Hematopoietic multipotent progenitor cell treated with erythropoietin and hydrocortisone succinate and interleukin-3 and kit ligand, for 17 days (in vitro differentiated cells): ENCODE data around the gene GPRIN1.
A peak's percentile ranks its signal among the peaks of the same experiment; 100 is the strongest.
"Not testable (repeated sequence)": the region's sequence is repeated elsewhere in the genome, so short reads cannot be mapped to it uniquely, and the experiment has no call there.

Experiments
- DNase-seq: peaks from one replicate; pipeline ENCODE4 v3.0.0-alpha.2; 2015; ENCODE audit warnings: low spot score

The GPRIN1 gene

GRCh38 chr5:176597417-176598389 lies 12.3 kb downstream of the GPRIN1 start:
- no peak for DNase-seq

- no peak for DNase-seq
These were observed 13.1 kb downstream of the GPRIN1 start for GRCh38 chr5:176596689-176597416.

- DNase-seq = no peak
These were observed 13.8 kb downstream of the GPRIN1 start for GRCh38 chr5:176596069-176596644.

GRCh38 chr5:176595386-176595943 lies 14.5 kb downstream of the GPRIN1 start:
- no peak for DNase-seq

- DNase-seq = no peak
These were observed 15.4 kb downstream of the GPRIN1 start for GRCh38 chr5:176594554-176594953.

- DNase-seq = no peak
These were observed 16.6 kb downstream of the GPRIN1 start for GRCh38 chr5:176593273-176593869.

GRCh38 chr5:176592573-176592972 lies 17.4 kb downstream of the GPRIN1 start:
- DNase-seq = no peak

- not testable (repeated sequence) for DNase-seq
These were observed 18.3 kb downstream of the GPRIN1 start for GRCh38 chr5:176591667-176592066.

GRCh38 chr5:176590035-176590717 lies 19.8 kb downstream of the GPRIN1 start:
- no peak for DNase-seq

GRCh38 chr5:176589039-176589769 lies 20.8 kb downstream of the GPRIN1 start:
- DNase-seq = no peak

GRCh38 chr5:176588297-176588696 lies 21.7 kb downstream of the GPRIN1 start:
- no peak for DNase-seq

- DNase-seq = no peak
These were observed 22.6 kb downstream of the GPRIN1 start for GRCh38 chr5:176587398-176587797.

GRCh38 chr5:176583076-176583475 lies 26.9 kb downstream of the GPRIN1 start:
- DNase-seq = no peak

GRCh38 chr5:176581361-176581760 lies 28.6 kb downstream of the GPRIN1 start:
- no peak for DNase-seq

GRCh38 chr5:176579323-176579722 lies 30.6 kb downstream of the GPRIN1 start:
- DNase-seq = no peak

- DNase-seq = peak; percentile 12
These were observed 31.6 kb downstream of the GPRIN1 start for GRCh38 chr5:176578391-176578808.

GRCh38 chr5:176577312-176578176 lies 32.4 kb downstream of the GPRIN1 start:
- DNase-seq = no peak

GRCh38 chr5:176575488-176576422 lies 34.2 kb downstream of the GPRIN1 start:
- no peak for DNase-seq
